Activated T-cell treated with anti-CD3 and anti-CD28 coated beads, Interleukin-2, amount 50 U/mL, for 72 hours (primary cell): ENCODE data around the gene DDR2. TPM values are rescaled to one million over a fixed set of nuclear protein-coding genes. Genes with fewer than 3 reads are reported as not detected.

Source experiments
- ATAC-seq, 2 donors: fragments of 150-1000 bp; cut with Tn5 transposase; replicated peaks in 1 of 2; 2 replicates each; pipeline ENCODE4 v1.10.0; 2021; ENCODE audit warnings: moderate library complexity in 2 of 2, mild to moderate bottlenecking in 1 of 2
- DNase-seq, 2 donors: peaks; one replicate each; pipeline ENCODE4 v3.0.0; 2021 to 2022; ENCODE audit warnings: mixed read lengths in 1 of 2
- H3K27ac Mint-ChIP-seq: one replicate; pipeline ENCODE4 v1.8.0; 2022; ENCODE audit warnings: mild to moderate bottlenecking, moderate library complexity, mixed read lengths
- H3K27me3 Mint-ChIP-seq: one replicate; pipeline ENCODE4 v1.8.0; 2022; ENCODE audit warnings: low read depth, mixed read lengths
- H3K36me3 Mint-ChIP-seq, 2 donors: one replicate each; pipeline ENCODE4 v1.8.0; 2022; ENCODE audit warnings: mixed read lengths in 2 of 2, mild to moderate bottlenecking in 1 of 2; ENCODE audit not compliant: insufficient read depth in 2 of 2
- H3K4me1 Mint-ChIP-seq: one replicate; pipeline ENCODE4 v1.8.0; 2022; ENCODE audit warnings: low read depth, mixed read lengths
- H3K4me3 Mint-ChIP-seq, 2 donors: one replicate each; pipeline ENCODE4 v1.8.0; 2022; ENCODE audit warnings: mild to moderate bottlenecking in 2 of 2, mixed read lengths in 2 of 2, moderate library complexity in 2 of 2
- H3K9me3 Mint-ChIP-seq, 2 donors: one replicate each; pipeline ENCODE4 v1.8.0; 2022; ENCODE audit warnings: mixed read lengths in 2 of 2
- total RNA-seq, 2 donors: library from RNA; stranded (reverse); gene quantifications; one replicate each; pipeline ENCODE4 v1.2.3, GENCODE V29; 2022

DDR2 gene
- total RNA-seq, 2 donors from 2014 or later: 0.17 to 0.25 TPM

DNA sequence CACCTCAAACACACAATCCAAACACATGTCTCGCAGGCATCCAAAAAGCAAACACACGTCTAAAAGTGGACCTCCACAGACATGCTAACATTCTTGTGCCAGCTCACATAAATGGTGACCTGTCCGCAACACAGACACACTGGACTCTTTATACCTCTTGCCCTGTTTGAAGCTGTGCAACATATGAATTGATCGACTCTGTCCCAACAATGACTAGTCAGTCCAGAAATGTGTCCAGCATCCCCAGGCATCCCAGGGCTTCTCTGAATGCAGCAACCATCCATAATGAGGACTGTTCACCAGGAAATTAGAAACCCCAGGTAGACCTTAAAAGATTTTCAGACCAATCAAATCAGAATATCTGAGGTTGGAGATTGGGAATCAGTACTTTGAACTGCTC is 3.2 kb downstream of the DDR2 start:
- H3K27me3 Mint-ChIP-seq: no peaks in the 10 kb centered on the region
- no peaks in the 10 kb centered on the region for H3K4me1 Mint-ChIP-seq
- H3K4me3 Mint-ChIP-seq: no peak overlapping the region
- H3K36me3 Mint-ChIP-seq: no peaks in the 10 kb centered on the region
- no peak overlapping the region for H3K27ac Mint-ChIP-seq
- no peaks in the 10 kb centered on the region for H3K9me3 Mint-ChIP-seq
- DNase-seq (no peak), ATAC-seq (no peak)

DNA sequence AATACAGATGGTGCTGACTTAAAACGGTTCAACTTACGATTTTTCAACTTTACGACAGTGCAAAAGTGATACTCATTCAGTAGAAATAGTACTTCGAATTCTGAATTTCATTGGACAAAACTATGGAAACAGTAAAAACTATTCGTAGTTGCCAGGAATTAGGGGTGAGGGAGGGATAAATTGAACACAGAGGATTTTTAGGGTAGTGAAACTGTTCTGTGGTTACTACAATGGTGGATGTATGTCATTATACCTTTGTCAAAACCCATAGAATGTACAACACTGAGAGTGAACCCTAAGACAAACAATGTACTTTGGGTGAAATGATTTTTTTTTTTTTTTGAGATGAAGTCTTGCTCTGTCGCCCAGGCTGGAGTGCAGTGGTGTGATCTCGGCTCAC is 7.5 kb downstream of the DDR2 start:
- Mint-ChIP-seq H3K4me3 (no peak overlapping the region), H3K9me3 (no peaks in the 10 kb centered on the region), H3K27ac (no peak overlapping the region), H3K4me1 (no peaks in the 10 kb centered on the region), H3K27me3 (no peaks in the 10 kb centered on the region), H3K36me3 (no peaks in the 10 kb centered on the region)
- ATAC-seq: no peak
- DNase-seq: no peak

DNA sequence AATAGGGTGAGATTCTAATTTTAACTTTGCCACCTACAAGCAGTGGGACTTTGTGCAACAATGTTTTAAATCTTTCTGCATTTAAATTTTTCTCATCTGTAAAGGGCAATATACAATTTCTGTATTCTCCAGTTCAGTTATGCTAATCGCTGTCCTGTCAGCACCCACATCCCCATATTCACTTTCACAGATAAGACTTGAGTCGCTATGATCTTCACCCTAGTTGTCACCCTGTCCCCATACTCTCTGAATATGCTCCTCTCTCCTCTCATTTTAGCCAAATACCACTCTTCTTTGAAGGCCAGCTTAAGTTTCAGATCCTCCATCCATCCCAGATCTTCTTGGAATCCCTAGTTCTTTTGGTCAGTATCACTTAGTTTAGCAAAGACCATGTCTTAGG is 8.8 kb downstream of the DDR2 start:
- ATAC-seq: no peak
- no peak for DNase-seq
- Mint-ChIP-seq H3K4me1 (no peaks in the 10 kb centered on the region), H3K27me3 (no peaks in the 10 kb centered on the region), H3K36me3 (no peaks in the 10 kb centered on the region), H3K4me3 (no peak overlapping the region), H3K27ac (no peak overlapping the region), H3K9me3 (no peaks in the 10 kb centered on the region)

DNA sequence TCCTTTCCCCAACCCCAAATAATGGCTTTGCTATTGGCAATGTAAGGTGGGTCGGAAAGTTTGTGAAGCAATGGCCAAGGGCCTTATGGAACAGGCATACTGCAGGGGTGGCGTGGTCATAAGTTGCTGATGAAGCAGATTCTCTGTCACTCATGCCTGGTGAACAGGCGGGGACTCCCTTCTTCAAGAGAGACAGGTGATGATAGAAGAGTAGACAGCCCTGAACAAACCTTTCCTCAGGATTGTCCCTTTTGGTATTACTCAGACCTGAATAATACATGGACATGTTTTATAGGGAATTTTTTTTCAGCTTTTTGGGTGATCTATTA is 12.7 kb downstream of the DDR2 start:
- peaks cover 9% of the 10 kb centered on the region for H3K27me3 Mint-ChIP-seq
- H3K27ac Mint-ChIP-seq: no peak overlapping the region
- ATAC-seq (no peak), DNase-seq (no peak)
- no peaks in the 10 kb centered on the region for H3K36me3 Mint-ChIP-seq
- H3K4me1 Mint-ChIP-seq: no peaks in the 10 kb centered on the region
- H3K9me3 Mint-ChIP-seq: no peaks in the 10 kb centered on the region
- no peak overlapping the region for H3K4me3 Mint-ChIP-seq

DNA sequence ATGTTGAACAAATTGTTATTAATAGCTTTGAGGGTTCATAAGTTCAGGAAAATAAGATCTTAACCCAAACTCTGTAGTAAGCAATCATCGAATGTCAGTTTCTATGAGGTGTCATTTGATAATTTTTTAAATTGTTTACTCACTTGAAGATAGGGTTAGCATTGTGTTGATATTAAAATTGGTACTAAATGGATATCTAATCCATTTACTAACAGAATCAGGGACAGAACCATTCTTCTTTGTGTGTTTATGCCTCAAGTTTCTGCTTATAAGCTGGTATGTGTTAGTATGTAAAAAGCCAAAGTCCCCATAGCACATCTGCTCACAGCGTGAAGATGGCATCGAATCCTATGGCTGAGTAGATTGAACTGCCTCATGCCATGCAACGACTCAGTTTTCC is 13.4 kb downstream of the DDR2 start:
- H3K27ac Mint-ChIP-seq: no peak overlapping the region
- peaks cover 9% of the 10 kb centered on the region for H3K27me3 Mint-ChIP-seq
- no peaks in the 10 kb centered on the region for H3K4me1 Mint-ChIP-seq
- no peak overlapping the region for H3K4me3 Mint-ChIP-seq
- H3K9me3 Mint-ChIP-seq: no peaks in the 10 kb centered on the region
- DNase-seq (no peak), ATAC-seq (no peak)
- H3K36me3 Mint-ChIP-seq: no peaks in the 10 kb centered on the region

DNA sequence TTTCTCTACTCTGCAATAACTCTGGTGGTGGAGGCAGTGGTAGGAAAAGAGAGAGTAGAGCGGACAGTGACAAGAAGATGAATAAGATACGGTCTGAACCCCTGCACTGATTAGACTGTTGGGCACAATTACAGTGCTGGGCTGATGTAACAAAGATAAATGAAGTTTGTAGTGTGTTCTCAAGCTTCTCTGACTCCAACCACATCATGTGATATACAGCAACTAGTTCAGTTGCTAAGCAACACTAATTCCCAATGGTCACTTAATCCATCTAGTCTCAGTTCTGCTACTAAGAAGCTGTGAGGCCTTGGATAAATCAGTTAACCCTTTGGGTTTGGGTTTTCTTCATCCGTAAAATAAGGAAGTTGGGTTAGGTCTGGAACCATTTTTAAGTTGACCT is 17.3 kb downstream of the DDR2 start:
- Mint-ChIP-seq H3K27me3 (peaks cover 17% of the 10 kb centered on the region), H3K27ac (no peak overlapping the region), H3K36me3 (no peaks in the 10 kb centered on the region), H3K4me3 (no peak overlapping the region), H3K4me1 (no peaks in the 10 kb centered on the region), H3K9me3 (no peaks in the 10 kb centered on the region)
- no peak for ATAC-seq
- no peak for DNase-seq

DNA sequence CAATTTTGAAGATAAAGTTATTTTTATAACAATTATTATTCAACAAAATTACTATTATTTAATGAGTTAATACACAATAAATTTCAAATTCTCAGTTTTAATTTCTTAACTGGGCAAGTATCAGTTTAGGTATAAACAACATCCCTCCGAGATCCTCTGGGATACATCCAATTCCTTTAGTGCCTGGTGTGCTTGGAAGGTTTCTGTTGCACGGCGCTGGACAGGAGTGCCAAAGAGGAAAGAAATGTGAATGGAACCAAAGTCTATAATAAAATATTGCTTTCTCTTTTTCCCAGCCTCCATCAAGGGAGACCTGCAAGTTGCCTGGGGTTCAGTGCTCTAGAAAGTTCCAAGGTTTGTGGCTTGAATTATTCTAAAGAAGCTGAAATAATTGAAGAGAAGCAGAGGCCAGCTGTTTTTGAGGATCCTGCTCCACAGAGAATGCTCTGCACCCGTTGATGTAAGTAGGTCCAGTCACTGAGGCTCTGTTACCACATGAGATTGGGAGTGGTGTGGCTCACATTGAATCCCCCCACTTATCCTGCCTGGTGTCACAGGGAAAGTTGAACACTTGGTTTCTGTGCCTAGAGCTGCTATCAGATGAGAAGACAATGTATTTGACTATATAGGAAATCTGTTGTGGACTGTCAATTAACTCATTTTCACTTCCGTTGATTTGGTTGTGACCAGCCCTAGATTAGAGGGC is 22.8 kb downstream of the DDR2 start:
- Mint-ChIP-seq H3K27me3 (peaks cover 15% of the 10 kb centered on the region), H3K27ac (no peak overlapping the region), H3K4me3 (no peak overlapping the region), H3K4me1 (no peaks in the 10 kb centered on the region), H3K9me3 (no peaks in the 10 kb centered on the region), H3K36me3 (no peaks in the 10 kb centered on the region)
- no peak for DNase-seq
- no peak for ATAC-seq

DNA sequence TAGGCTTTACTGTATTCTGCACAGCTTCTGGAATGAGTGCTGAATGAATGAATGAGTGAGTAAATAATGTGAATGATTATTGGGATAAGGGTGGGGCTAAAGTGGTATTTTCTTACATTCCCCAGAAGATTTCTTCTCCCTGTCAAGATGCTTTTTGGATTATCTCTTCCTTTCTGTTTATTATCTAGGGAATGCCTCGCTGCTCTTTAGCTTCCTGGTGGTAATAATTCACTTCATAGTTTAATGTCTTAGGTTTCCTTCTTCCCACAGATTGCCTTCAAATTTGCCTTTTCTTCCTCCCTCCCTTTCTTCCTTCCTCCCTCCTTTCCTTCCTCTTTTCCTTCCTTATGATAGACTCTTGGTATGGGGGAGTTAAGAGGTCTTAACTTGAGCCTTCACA is 24.0 kb downstream of the DDR2 start:
- ATAC-seq (no peak), DNase-seq (no peak)
- Mint-ChIP-seq H3K27me3 (peaks cover 9% of the 10 kb centered on the region), H3K36me3 (no peaks in the 10 kb centered on the region), H3K9me3 (no peaks in the 10 kb centered on the region), H3K27ac (no peak overlapping the region), H3K4me1 (no peaks in the 10 kb centered on the region), H3K4me3 (no peak overlapping the region)

DNA sequence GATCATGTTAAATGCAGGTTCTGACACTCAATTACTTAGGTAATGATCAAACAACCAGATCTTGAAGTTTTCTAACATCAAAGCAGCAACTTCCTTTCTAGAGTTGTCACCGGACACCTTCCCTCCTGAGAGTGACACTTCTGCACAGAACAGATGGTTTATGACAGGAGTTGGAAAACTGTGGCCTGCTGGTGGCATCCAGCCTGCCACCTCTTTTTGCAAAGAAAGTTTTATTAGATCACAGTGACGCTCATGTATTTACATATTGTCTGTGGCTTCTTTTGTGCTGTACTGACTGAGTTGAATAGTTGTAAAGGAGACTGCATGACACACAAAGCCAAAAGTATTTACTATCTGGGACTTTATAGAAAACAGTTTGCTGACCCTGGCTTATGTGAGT is 28.3 kb downstream of the DDR2 start:
- no peaks in the 10 kb centered on the region for H3K9me3 Mint-ChIP-seq
- H3K36me3 Mint-ChIP-seq: no peaks in the 10 kb centered on the region
- H3K4me1 Mint-ChIP-seq: no peaks in the 10 kb centered on the region
- no peak for ATAC-seq
- H3K27ac Mint-ChIP-seq: no peak overlapping the region
- H3K4me3 Mint-ChIP-seq: no peak overlapping the region
- H3K27me3 Mint-ChIP-seq: peaks cover 17% of the 10 kb centered on the region
- no peak for DNase-seq

DNA sequence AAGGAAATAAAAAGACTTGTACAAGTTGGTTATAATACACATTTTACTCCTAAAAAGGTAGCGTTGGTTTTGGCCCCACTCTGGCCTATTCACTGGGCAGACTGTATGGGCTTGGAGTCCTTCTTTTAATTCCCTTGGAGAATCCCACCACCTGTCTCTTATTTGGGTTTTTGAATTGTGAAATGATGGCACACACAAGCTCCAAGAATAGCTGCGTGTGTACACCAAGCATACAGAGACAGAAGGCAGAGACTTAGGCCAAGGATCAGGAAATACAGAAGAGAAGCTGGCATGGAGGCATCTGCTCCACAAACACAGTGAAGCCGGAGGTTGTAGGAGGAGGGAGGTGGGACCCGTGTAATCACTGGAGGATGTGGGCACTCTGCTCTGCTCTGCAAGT is 29.1 kb downstream of the DDR2 start:
- no peak for ATAC-seq
- H3K27me3 Mint-ChIP-seq: peaks cover 25% of the 10 kb centered on the region
- no peaks in the 10 kb centered on the region for H3K9me3 Mint-ChIP-seq
- no peak for DNase-seq
- no peak overlapping the region for H3K4me3 Mint-ChIP-seq
- no peaks in the 10 kb centered on the region for H3K4me1 Mint-ChIP-seq
- no peaks in the 10 kb centered on the region for H3K36me3 Mint-ChIP-seq
- H3K27ac Mint-ChIP-seq: no peak overlapping the region

DNA sequence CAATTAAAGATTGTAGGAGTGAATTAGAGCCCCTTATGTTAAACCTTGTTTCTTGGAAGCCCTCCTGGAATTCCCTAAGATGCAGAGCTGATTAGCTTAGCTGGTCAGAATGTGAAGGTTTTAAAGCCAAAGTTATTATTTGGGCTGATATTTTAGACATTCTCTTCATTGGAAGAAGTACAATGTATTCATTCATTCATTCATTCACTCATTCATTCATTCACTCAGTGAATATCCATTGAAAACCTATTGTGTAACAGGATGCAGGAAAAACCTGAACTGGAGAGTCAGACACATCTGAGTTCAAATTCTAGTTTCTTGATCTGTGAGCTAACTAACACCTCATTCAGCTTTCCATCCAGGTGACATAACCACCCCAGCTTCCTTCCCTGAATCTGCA is 29.7 kb downstream of the DDR2 start:
- Mint-ChIP-seq H3K9me3 (no peaks in the 10 kb centered on the region), H3K27ac (no peak overlapping the region), H3K27me3 (peaks cover 26% of the 10 kb centered on the region), H3K4me1 (no peaks in the 10 kb centered on the region), H3K4me3 (no peak overlapping the region), H3K36me3 (no peaks in the 10 kb centered on the region)
- ATAC-seq (no peak), DNase-seq (no peak)

DNA sequence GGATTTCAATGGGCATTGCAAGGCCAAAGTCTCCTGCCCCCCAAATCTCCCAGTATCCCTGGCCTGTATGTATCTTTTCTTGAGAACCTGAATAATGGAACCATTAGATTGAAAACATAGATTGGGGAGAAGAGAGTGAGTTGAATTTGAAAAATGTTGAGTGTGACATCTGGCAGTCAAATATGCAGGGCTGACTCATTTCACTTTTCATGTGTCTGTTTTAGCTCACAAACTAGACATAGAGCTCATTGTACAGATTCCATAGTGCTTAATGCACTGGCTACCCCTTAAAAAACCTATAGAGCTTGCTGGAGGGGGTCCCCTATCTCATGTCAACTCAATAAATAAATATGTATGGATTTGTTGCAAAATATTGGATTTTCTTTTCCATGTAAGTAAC is 30.8 kb downstream of the DDR2 start:
- no peak overlapping the region for H3K27ac Mint-ChIP-seq
- ATAC-seq (no peak), DNase-seq (no peak)
- no peak overlapping the region for H3K4me3 Mint-ChIP-seq
- peaks cover 34% of the 10 kb centered on the region for H3K27me3 Mint-ChIP-seq
- no peaks in the 10 kb centered on the region for H3K4me1 Mint-ChIP-seq
- no peaks in the 10 kb centered on the region for H3K36me3 Mint-ChIP-seq
- no peaks in the 10 kb centered on the region for H3K9me3 Mint-ChIP-seq

DNA sequence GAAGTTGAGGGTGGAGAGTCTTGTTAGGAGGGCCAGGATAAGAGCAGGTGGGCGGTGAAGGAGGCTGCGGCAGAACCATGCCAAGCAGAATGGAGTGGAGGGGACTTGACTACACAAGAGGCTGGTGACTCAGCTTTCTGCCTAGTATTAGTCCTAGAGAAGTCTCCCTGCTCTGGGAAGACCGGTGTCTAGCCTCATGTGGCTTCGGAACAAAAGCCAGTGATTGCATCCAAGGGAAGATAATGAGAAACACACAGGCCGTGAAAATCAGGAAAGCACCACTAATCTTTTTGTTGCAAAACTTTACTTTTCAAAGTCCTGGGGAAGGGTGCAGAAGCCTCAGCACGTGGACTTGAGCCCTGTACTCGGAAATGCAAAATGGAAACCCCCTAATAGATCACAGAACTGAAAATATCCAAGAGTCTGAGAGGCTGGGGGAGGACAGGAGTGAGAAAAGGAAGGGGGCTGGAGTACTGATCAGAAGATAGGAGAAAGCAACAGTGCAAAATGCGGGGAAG is 31.4 kb downstream of the DDR2 start:
- H3K9me3 Mint-ChIP-seq: peaks cover 0 to 2% of the 10 kb centered on the region in 2 donors
- H3K27ac Mint-ChIP-seq: no peak overlapping the region
- ATAC-seq (no peak), DNase-seq (no peak)
- H3K36me3 Mint-ChIP-seq: no peaks in the 10 kb centered on the region
- H3K4me3 Mint-ChIP-seq: no peak overlapping the region
- H3K4me1 Mint-ChIP-seq: no peaks in the 10 kb centered on the region
- H3K27me3 Mint-ChIP-seq: peaks cover 34% of the 10 kb centered on the region

DNA sequence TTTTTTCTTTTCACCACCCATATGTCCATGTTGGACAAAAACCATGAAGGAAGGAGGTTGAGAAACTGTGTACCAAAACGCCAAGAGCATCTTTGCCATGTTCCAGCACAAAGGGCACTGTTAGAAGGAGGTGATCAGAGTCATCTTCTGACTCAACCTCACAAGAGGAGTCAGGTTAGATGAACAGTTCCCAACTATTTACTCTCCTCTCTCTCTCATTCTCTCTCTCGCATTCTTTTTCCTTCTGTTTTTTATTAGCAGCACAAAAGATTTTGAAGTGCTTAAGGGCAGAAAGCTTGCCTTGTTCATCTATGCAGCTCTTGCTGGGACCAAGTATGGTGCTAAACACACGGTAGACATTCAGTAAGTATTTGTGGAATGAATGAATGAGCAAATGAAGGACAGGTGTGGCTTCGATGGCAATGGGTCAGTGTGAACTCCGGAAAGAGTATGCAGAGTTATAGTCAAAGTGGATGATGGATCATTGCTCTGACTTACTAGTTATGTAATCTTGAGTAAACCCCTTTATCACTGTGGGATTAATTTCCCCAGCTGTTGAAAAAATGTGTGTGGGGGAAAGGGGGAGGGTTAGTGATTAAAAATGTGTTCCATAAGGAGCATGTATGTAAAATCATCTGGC is 33.9 kb downstream of the DDR2 start:
- H3K4me1 Mint-ChIP-seq: no peaks in the 10 kb centered on the region
- peaks cover 32% of the 10 kb centered on the region for H3K27me3 Mint-ChIP-seq
- H3K4me3 Mint-ChIP-seq: no peak overlapping the region
- ATAC-seq (no peak), DNase-seq (no peak)
- H3K36me3 Mint-ChIP-seq: no peaks in the 10 kb centered on the region
- H3K27ac Mint-ChIP-seq: no peak overlapping the region
- peaks cover 0 to 2% of the 10 kb centered on the region in 2 donors for H3K9me3 Mint-ChIP-seq
